ENCODE data around the gene ROCK1.

Gene ROCK1

GRCh38 chr18:21105936-21106335 is 5.7 kb downstream of the ROCK1 start:
- FAIRE-seq = no peak

GRCh38 chr18:21101172-21101571 is 10.4 kb downstream of the ROCK1 start:
- FAIRE-seq = no peak

- FAIRE-seq = no peak
These were observed 10.9 kb downstream of the ROCK1 start for GRCh38 chr18:21100678-21101077.

- no peak for FAIRE-seq
These were observed 11.5 kb downstream of the ROCK1 start for GRCh38 chr18:21100146-21100545.

GRCh38 chr18:21099442-21099841 is 12.2 kb downstream of the ROCK1 start:
- no peak for FAIRE-seq

- no peak for FAIRE-seq
These were observed 14.9 kb downstream of the ROCK1 start for GRCh38 chr18:21096760-21097159.

GRCh38 chr18:21093133-21093532 is 18.5 kb downstream of the ROCK1 start:
- FAIRE-seq = no peak

GRCh38 chr18:21090680-21091079 is 20.9 kb downstream of the ROCK1 start:
- no peak for FAIRE-seq

- no peak for FAIRE-seq
These were observed 25.9 kb downstream of the ROCK1 start for GRCh38 chr18:21085579-21086166.

- no peak for FAIRE-seq
These were observed 27.0 kb downstream of the ROCK1 start for GRCh38 chr18:21084511-21085078.

- FAIRE-seq = no peak
These were observed 28.6 kb downstream of the ROCK1 start for GRCh38 chr18:21083017-21083416.

GRCh38 chr18:21081426-21081825 is 30.2 kb downstream of the ROCK1 start:
- FAIRE-seq = no peak

- no peak for FAIRE-seq
These were observed 31.0 kb downstream of the ROCK1 start for GRCh38 chr18:21080576-21080975.

- no peak for FAIRE-seq
These were observed 37.0 kb downstream of the ROCK1 start for GRCh38 chr18:21074336-21075323.

- no peak for FAIRE-seq
These were observed 38.4 kb downstream of the ROCK1 start for GRCh38 chr18:21073180-21073579.

- no peak for FAIRE-seq
These were observed 40.5 kb downstream of the ROCK1 start for GRCh38 chr18:21071071-21071470.

GRCh38 chr18:21069468-21069867 is 42.1 kb downstream of the ROCK1 start:
- FAIRE-seq = no peak

- FAIRE-seq = no peak
These were observed 47.3 kb downstream of the ROCK1 start for GRCh38 chr18:21064347-21064746.

- no peak for FAIRE-seq
These were observed 48.6 kb downstream of the ROCK1 start for GRCh38 chr18:21063011-21063410.

- FAIRE-seq = no peak
These were observed 54.5 kb downstream of the ROCK1 start for GRCh38 chr18:21057112-21057511.

GRCh38 chr18:21056545-21056944 is 55.1 kb downstream of the ROCK1 start:
- FAIRE-seq = no peak

- no peak for FAIRE-seq
These were observed 57.3 kb downstream of the ROCK1 start for GRCh38 chr18:21054252-21054821.

- no peak for FAIRE-seq
These were observed 58.5 kb downstream of the ROCK1 start for GRCh38 chr18:21053127-21053526.

Measured in endometrium (tissue), 2 donors.